Endothelial cell of umbilical vein (primary cell): ENCODE results near the gene POLR2C. TPM values are rescaled to one million over a fixed set of nuclear protein-coding genes. Genes with fewer than 3 reads are reported as not detected.

ENCODE experiments used
- BruUV-seq: library from RNA; stranded (reverse); fragments of 400-500 nt; replicated peaks from 2 replicates; lab custom pipeline; 2021; lab: Mats Ljungman, UMichigan
- CTCF ChIA-PET: fragments of 300-600, 350-600 bp; sonication (Branson Sonifier 250); formaldehyde crosslinking; loops from one replicate; lab custom pipeline; 2021; ENCODE audit warnings: antibody characterized with exemption, inconsistent platforms; lab: Charles Lee
- POLR2A ChIA-PET: fragments of 300-600, 350-600 bp; sonication (Branson Sonifier 250); formaldehyde crosslinking; loops from one replicate; lab custom pipeline; 2021; ENCODE audit warnings: antibody characterized with exemption, inconsistent platforms; lab: Charles Lee
- DNase-seq: peaks from one replicate; pipeline ENCODE4 v3.0.0-alpha.2; 2011; ENCODE audit warnings: low read depth, low spot score
- FAIRE-seq: peaks from 2 replicates; lab custom pipeline; 2011; peaks lifted over from hg19 to GRCh38; lab: Jason Lieb, UNC
- H2AFZ ChIP-seq: 2 replicates; pipeline ENCODE4 v1.6.0; 2012; ENCODE audit warnings: low read depth, low read length, control low read depth, inconsistent platforms
- H3K27ac ChIP-seq: 2 replicates; pipeline ENCODE4 v1.5.1; 2011; ENCODE audit warnings: low read depth, mild to moderate bottlenecking, control low read depth, low read length, moderate library complexity; ENCODE audit not compliant: insufficient read depth
- H3K27me3 ChIP-seq, 2 experiments: 2 replicates each; pipeline versions ENCODE4 v1.6.0 to v1.6.1; 2011; ENCODE audit warnings: low read length in 2 of 2, mixed read lengths in 1 of 2; ENCODE audit not compliant: control insufficient read depth in 2 of 2, insufficient read depth in 2 of 2
- H3K36me3 ChIP-seq, 2 experiments: 2 replicates in 1 of 2; 3 replicates in 1 of 2; pipeline ENCODE4 v1.5.1; 2011; ENCODE audit warnings: low read length in 2 of 2, mild to moderate bottlenecking in 1 of 2, moderate library complexity in 1 of 2; ENCODE audit not compliant: control insufficient read depth in 2 of 2, insufficient read depth in 2 of 2; ENCODE audit errors: extremely low read depth in 1 of 2
- H3K4me1 ChIP-seq: 3 replicates; pipeline ENCODE4 v1.5.1; 2011; ENCODE audit warnings: mild to moderate bottlenecking, low read length; ENCODE audit not compliant: control insufficient read depth, insufficient read depth; ENCODE audit errors: extremely low read depth
- H3K4me2 ChIP-seq: 2 replicates; pipeline ENCODE4 v1.6.1; 2011; ENCODE audit warnings: low read length, control low read depth, mixed read lengths; ENCODE audit not compliant: insufficient read depth
- H3K4me3 ChIP-seq, 3 experiments: fragments of 200-600 bp in 1 of 3; sonication (generic), shearing (Covaris generic) in 1 of 3; replicated peaks in 1 of 3; 2 replicates each; pipeline ENCODE4 v1.5.1; 2011 to 2016; ENCODE audit warnings: control low read depth in 3 of 3, low read length in 3 of 3, mild to moderate bottlenecking in 2 of 3, inconsistent platforms in 1 of 3, low read depth in 1 of 3, moderate library complexity in 1 of 3; ENCODE audit not compliant: insufficient read depth in 1 of 3
- H3K79me2 ChIP-seq: 2 replicates; pipeline ENCODE4 v1.6.0; 2012; ENCODE audit warnings: low read length, inconsistent platforms; ENCODE audit not compliant: control insufficient read depth, insufficient read depth
- H3K9ac ChIP-seq: replicated peaks from 2 replicates; pipeline ENCODE3; 2011; ENCODE audit warnings: low read length, control low read depth; ENCODE audit not compliant: insufficient read depth; ENCODE audit errors: extremely low read depth
- H3K9me1 ChIP-seq: replicated peaks from 3 replicates; pipeline ENCODE4 v1.6.0; 2011; ENCODE audit warnings: mild to moderate bottlenecking, low read length; ENCODE audit not compliant: control insufficient read depth, insufficient read depth; ENCODE audit errors: extremely low read depth
- H3K9me3 ChIP-seq: replicated peaks from 2 replicates; pipeline ENCODE4 v1.5.1; 2012; ENCODE audit warnings: low read length, inconsistent platforms; ENCODE audit not compliant: control insufficient read depth, insufficient read depth
- H4K20me1 ChIP-seq: replicated peaks from 2 replicates; pipeline ENCODE3; 2011; ENCODE audit warnings: mild to moderate bottlenecking, low read length; ENCODE audit not compliant: control insufficient read depth, insufficient read depth; ENCODE audit errors: extremely low read depth
- EZH2 ChIP-seq: IDR thresholded peaks from 2 replicates; pipeline ENCODE4 v1.6.1; 2012; ENCODE audit warnings: borderline replicate concordance, low read depth, mild to moderate bottlenecking, moderate library complexity, low read length, inconsistent platforms; ENCODE audit not compliant: severe bottlenecking
- FOS ChIP-seq: IDR thresholded peaks from 2 replicates; pipeline ENCODE4 v1.6.1; 2011; ENCODE audit warnings: mild to moderate bottlenecking, low read length, moderate library complexity, borderline replicate concordance; ENCODE audit not compliant: insufficient read depth
- GATA2 ChIP-seq: IDR thresholded peaks from 2 replicates; pipeline ENCODE4 v1.7.0; 2011; ENCODE audit warnings: low read depth, mild to moderate bottlenecking, moderate library complexity, mixed read lengths, low read length; ENCODE audit not compliant: insufficient read length, insufficient read depth
- JUN ChIP-seq: IDR thresholded peaks from 2 replicates; pipeline ENCODE4 v1.6.1; 2011; ENCODE audit warnings: borderline replicate concordance, low read depth; ENCODE audit not compliant: insufficient read length, insufficient read depth
- MYC ChIP-seq: IDR thresholded peaks from one replicate; pipeline ENCODE4 v1.6.1; 2011; ENCODE audit warnings: mild to moderate bottlenecking, low read depth, low read length
- POLR2A ChIP-seq: IDR thresholded peaks from 2 replicates; pipeline ENCODE4 v1.6.1; 2012; ENCODE audit warnings: low read depth, mild to moderate bottlenecking, control low read depth, low read length
- POLR2AphosphoS5 ChIP-seq: IDR thresholded peaks from 2 replicates; pipeline ENCODE4 v1.6.1; 2012; ENCODE audit warnings: low read depth, mild to moderate bottlenecking, control low read depth, low read length, moderate library complexity; ENCODE audit not compliant: insufficient read depth
- dilution Hi-C: fragments of 300-500 bp; cut with MboI; formaldehyde crosslinking; loops from one replicate; pipeline ENCODE4 v1.15.0; 2019; ENCODE audit warnings: low sequenced_read_pairs; ENCODE audit not compliant: extremely low pct_ligation_motif_present
- intact Hi-C: fragments of 100-400 bp; cut with micrococcal nuclease; formaldehyde crosslinking; loops from one replicate; pipeline ENCODE4 v1.10.0; 2022
- polyA plus RNA-seq, 4 experiments: library from polyadenylated mRNA; depleted of rRNA in 3 of 4; stranded (reverse) in 3 of 4; unstranded in 1 of 4; fragments of >200 nt; gene quantifications; 2 replicates each; pipeline versions ENCODE4 v1.2.1 to v1.2.3, GENCODE V29; 2011 to 2012; ENCODE audit warnings: missing spikeins in 1 of 4
- total RNA-seq: library from RNA; stranded (reverse); gene quantifications from 2 replicates; pipeline ENCODE4 v1.2.3, GENCODE V29; 2021
- TF ChIP-seq, protein P1 (sequence below): IDR thresholded peaks from 2 replicates; pipeline ENCODE4 v1.6.1; 2011; ENCODE audit not compliant: insufficient read depth, insufficient read length
- TF ChIP-seq, protein P2 (sequence below), 2 donors: IDR thresholded peaks; 1 replicate in 1 of 2; 2 replicates in 1 of 2; pipeline ENCODE4 v1.5.1; 2011; ENCODE audit warnings: low read length in 2 of 2, mild to moderate bottlenecking in 2 of 2, moderate library complexity in 2 of 2, control low read depth in 1 of 2, inconsistent platforms in 1 of 2, low read depth in 1 of 2; ENCODE audit not compliant: insufficient read depth in 1 of 2; ENCODE audit errors: extremely low read depth in 1 of 2

POLR2C gene
- total and polyA plus RNA-seq, 2 donors (not counting 3 experiments of a cell fraction or from before 2014, with no cell fraction given) = 65.2 to 129 TPM

DNA sequence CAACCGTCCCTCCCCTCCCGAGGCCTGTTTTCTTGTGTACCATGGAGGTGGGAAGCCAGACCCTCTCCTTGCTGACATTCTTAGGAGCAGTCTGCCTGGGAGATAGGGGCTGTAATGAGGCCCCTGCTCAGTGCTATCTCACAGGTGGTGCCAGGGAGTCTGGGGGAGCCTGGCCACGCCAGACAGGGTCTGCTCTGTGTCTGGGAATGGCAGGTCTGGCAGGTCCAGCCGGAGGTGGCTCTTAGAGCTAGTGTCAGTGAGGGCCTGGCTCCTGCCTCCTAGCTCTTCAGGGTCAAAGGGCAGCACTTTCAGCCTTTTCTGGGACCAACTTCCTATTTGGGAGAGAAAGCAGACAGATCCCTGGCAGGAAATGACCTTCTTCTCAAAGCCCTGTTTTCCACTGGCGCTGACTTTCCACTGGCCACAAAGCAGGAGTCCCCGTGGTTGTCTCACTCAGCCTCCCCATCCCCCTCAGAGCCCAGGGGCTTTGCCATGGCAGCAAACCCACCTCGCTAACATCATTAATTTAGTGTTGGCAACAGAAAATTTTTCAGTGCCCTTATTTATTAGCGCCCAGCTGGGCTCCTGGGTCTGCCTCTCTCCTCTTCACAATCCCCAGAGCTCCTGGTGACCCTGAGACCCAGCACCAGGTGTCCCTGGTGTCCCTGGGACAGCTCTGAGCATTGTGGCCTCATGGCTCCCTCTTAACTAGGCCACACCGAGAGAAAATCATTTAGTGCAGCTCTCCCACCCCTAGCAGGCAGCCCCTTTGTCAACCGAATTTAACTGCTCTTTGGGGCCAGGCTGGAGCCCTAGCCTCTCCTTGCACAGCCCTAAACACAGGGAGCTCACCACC is 47.8 kb downstream of the POLR2C start:
- Histone ChIP-seq H3K27ac (no peak overlapping the region), H4K20me1 (no peaks in the 10 kb centered on the region), H3K9me3 (no peaks in the 10 kb centered on the region), H3K4me2 (no peak overlapping the region), H3K79me2 (no peaks in the 10 kb centered on the region), H3K9ac (no peak overlapping the region), H3K4me1 (peaks cover 7% of the 10 kb centered on the region), H3K27me3 (peaks cover 0 to 6% of the 10 kb centered on the region in 2 experiments), H3K9me1 (no peaks in the 10 kb centered on the region), H2AFZ (no peak overlapping the region), H3K4me3 (no peak overlapping the region), H3K36me3 (peaks cover 0 to 2% of the 10 kb centered on the region in 2 experiments)
- ChIA-PET POLR2A (no interaction called here), CTCF (interaction anchor here (1.3 kb wide), 1 partner anchor 9 kb away, joined by 4 read pairs; no protein-coding TSS in a partner anchor)
- FAIRE-seq (no peak), DNase-seq (no peak)
- intact Hi-C loops (no loop called here), dilution Hi-C loops (no loop called here)
- no TSS peak for BruUV-seq
- TF ChIP-seq MYC = no peak
- TF ChIP-seq FOS = no peak
- no peak for TF ChIP-seq POLR2AphosphoS5
- TF ChIP-seq, protein P1, sequence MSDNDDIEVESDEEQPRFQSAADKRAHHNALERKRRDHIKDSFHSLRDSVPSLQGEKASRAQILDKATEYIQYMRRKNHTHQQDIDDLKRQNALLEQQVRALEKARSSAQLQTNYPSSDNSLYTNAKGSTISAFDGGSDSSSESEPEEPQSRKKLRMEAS = no peak

DNA sequence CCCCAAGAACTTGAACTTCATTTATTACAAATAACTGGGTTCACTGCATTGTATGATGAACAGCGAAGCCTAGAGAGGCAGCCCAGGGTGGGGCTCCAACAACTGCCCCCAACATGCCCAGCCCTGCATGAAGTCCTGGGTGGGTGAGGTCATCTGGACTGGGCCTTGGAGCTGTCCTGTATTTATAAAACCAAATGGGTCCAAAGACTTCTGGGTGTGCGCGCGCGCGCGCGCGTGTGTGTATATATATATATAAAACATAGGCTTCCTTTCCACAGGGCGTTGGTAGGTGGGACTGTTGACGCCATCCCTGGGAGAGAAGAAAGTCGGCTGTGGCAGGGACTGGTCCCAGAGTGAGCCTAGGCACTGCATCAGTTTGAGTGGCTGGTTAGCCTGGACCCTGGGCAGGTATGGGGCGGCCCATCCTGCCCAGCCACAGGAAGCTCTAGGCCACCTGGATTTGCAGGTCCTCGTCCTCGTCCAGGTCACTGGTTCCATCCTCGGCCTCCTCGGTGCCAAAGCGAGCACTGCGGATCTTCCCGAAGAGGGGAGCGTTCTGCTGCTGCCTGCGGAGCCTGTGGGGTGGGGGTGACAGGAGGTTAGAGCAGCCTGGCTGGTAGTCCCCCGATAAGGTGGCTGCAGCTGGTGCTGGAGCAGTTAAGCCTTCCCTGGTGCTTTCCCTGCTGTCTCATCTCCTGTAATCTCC is 50.0 kb downstream of the POLR2C start:
- BruUV-seq = no TSS peak
- no peaks in the 10 kb centered on the region for H3K9me1 ChIP-seq
- peaks cover 7% of the 10 kb centered on the region for H3K4me1 ChIP-seq
- dilution Hi-C loops = no loop called here
- H3K4me3 ChIP-seq = no peak overlapping the region
- DNase-seq (no peak), FAIRE-seq (no peak)
- ChIA-PET POLR2A (no interaction called here), CTCF (interaction anchor here (1.2 kb wide), 1 partner anchor 50 kb away, joined by 4 read pairs; the partner anchor contains the start of gene POLR2C)
- no peak overlapping the region for H3K9ac ChIP-seq
- no peaks in the 10 kb centered on the region for H3K79me2 ChIP-seq
- H4K20me1 ChIP-seq = no peaks in the 10 kb centered on the region
- no peak overlapping the region for H3K27ac ChIP-seq
- peaks cover 0 to 2% of the 10 kb centered on the region in 2 experiments for H3K27me3 ChIP-seq
- no peak overlapping the region for H2AFZ ChIP-seq
- H3K36me3 ChIP-seq = peaks cover 0 to 2% of the 10 kb centered on the region in 2 experiments
- no peaks in the 10 kb centered on the region for H3K9me3 ChIP-seq
- H3K4me2 ChIP-seq = no peak overlapping the region
- TF ChIP-seq JUN (no peak), POLR2A (no peak), POLR2AphosphoS5 (no peak), FOS (no peak), EZH2 (no peak), MYC (no peak), GATA2 (no peak)
- TF ChIP-seq, protein P2, sequence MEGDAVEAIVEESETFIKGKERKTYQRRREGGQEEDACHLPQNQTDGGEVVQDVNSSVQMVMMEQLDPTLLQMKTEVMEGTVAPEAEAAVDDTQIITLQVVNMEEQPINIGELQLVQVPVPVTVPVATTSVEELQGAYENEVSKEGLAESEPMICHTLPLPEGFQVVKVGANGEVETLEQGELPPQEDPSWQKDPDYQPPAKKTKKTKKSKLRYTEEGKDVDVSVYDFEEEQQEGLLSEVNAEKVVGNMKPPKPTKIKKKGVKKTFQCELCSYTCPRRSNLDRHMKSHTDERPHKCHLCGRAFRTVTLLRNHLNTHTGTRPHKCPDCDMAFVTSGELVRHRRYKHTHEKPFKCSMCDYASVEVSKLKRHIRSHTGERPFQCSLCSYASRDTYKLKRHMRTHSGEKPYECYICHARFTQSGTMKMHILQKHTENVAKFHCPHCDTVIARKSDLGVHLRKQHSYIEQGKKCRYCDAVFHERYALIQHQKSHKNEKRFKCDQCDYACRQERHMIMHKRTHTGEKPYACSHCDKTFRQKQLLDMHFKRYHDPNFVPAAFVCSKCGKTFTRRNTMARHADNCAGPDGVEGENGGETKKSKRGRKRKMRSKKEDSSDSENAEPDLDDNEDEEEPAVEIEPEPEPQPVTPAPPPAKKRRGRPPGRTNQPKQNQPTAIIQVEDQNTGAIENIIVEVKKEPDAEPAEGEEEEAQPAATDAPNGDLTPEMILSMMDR (IDR thresholded peaks at IDR 0.05; ENCODE audit: extremely low read depth in 1 of 2, insufficient read depth in 1 of 2, low read depth in 1 of 2, low read length in 2 of 2) = no peak
- TF ChIP-seq, protein P1 = no peak
- intact Hi-C loops = no loop called here
